OCI-LY7 (cell line): Measurements from ENCODE around the gene ADRA2A.

Experiments
- CTCF ChIP-seq: fragments of 200-600 bp; sonication (generic); conservative IDR thresholded peaks from 2 replicates; pipeline ENCODE4 v1.5.1; 2014; ENCODE audit warnings: mild to moderate bottlenecking, antibody characterized with exemption, low read length, moderate library complexity, mixed read lengths
- EZH2phosphoT487 ChIP-seq: fragments of 200-600 bp; sonication (generic); IDR thresholded peaks from 2 replicates; pipeline ENCODE4 v1.6.1; 2018; ENCODE audit warnings: low read depth, borderline replicate concordance, mild to moderate bottlenecking, mixed run types, antibody characterized with exemption, low read length, moderate library complexity, mixed read lengths

- TF ChIP-seq CTCF (no peak), EZH2phosphoT487 (no peak)
Observed at GRCh38 chr10:111063471-111063870, 13.4 kb upstream of the ADRA2A start.
